BJ (cell line): ENCODE results near the gene INHA. TPM values are rescaled to one million over a fixed set of nuclear protein-coding genes. Genes with fewer than 3 reads are reported as not detected.

Experiments used
- CTCF ChIA-PET: fragments of 350-600 bp; formaldehyde crosslinking; extraction: SDS; loops from one replicate; lab custom pipeline; 2021; ENCODE audit warnings: antibody characterized with exemption, inconsistent platforms; lab: Yijun Ruan, JAX
- POLR2A ChIA-PET: fragments of 300-600 bp; sonication (Branson Sonifier 250); formaldehyde crosslinking; extraction: SDS; loops from one replicate; lab custom pipeline; 2021; ENCODE audit warnings: antibody characterized with exemption; lab: Charles Lee
- DNase-seq: peaks from one replicate; pipeline ENCODE4 v3.0.0-alpha.2; 2011; ENCODE audit warnings: low read depth
- H3K27me3 ChIP-seq: 2 replicates; pipeline ENCODE4 v1.6.0; 2011; ENCODE audit warnings: low read length; ENCODE audit not compliant: control insufficient read depth, insufficient read depth
- H3K36me3 ChIP-seq: 2 replicates; pipeline ENCODE4 v1.5.1; 2011; ENCODE audit warnings: low read length; ENCODE audit not compliant: control insufficient read depth, insufficient read depth
- H3K4me3 ChIP-seq: 2 replicates; pipeline ENCODE4 v1.5.1; 2011; ENCODE audit warnings: low read depth, mild to moderate bottlenecking, control low read depth, low read length
- polyA plus RNA-seq: library from polyadenylated mRNA; depleted of rRNA; stranded (reverse); fragments of >200 nt; gene quantifications from 2 replicates; pipeline ENCODE4 v1.2.3, GENCODE V29; 2011
- TF ChIP-seq, protein P1 (sequence below): IDR thresholded peaks from 2 replicates; pipeline ENCODE4 v1.5.1; 2011; ENCODE audit warnings: low read depth, mild to moderate bottlenecking, control low read depth, inconsistent platforms, low read length, moderate library complexity; ENCODE audit not compliant: insufficient read depth

The INHA gene
- polyA plus RNA-seq, 1 experiment, result 1.5 TPM

DNA sequence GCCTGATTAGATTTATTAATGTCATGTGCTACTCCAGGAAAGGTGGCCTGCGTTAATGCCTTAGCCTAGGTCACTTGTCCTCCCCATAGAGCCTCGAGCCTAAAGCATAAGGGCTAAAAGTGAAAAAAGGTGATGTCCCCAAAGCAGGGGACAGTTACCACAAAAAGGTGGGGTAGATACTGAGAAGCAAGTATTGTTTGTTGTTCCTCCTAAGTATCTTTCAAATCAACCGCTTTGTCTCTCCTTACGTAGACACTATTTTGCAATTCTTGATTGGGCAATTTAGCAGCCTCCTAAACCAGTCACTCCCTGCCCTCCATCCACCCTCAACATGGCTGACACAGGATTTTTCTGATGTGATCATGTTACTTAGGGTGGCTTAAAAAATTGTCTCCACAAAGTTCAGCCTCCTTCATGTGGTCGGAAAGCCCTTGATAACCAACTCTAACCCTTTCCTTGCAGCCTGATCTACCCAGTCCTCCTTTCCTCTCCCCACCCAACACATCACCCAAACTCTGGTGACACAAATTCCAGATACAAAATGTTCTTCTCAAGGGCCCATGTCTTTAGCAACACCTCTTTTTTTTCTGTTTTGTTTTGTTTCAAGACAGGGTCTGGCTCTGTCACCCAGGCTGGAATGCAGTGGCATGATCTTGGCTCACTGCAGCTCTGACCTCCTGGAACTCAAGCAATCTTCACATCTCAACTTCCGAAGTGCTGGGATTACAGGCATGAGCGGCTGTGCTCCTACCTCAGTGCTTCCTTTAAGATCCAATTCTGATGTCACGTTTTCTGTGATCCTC is 6.9 kb downstream of the INHA start:
- Histone ChIP-seq H3K4me3 (no peak overlapping the region), H3K27me3 (peaks cover 10% of the 10 kb centered on the region), H3K36me3 (no peaks in the 10 kb centered on the region)
- DNase-seq, result no peak
- ChIA-PET POLR2A (no interaction called here), CTCF (interaction anchor here (0.6 to 3.9 kb wide), 2 partner anchors 18 to 63 kb away, joined by 3 to 12 read pairs; no protein-coding TSS in a partner anchor)
- TF ChIP-seq, protein P1, sequence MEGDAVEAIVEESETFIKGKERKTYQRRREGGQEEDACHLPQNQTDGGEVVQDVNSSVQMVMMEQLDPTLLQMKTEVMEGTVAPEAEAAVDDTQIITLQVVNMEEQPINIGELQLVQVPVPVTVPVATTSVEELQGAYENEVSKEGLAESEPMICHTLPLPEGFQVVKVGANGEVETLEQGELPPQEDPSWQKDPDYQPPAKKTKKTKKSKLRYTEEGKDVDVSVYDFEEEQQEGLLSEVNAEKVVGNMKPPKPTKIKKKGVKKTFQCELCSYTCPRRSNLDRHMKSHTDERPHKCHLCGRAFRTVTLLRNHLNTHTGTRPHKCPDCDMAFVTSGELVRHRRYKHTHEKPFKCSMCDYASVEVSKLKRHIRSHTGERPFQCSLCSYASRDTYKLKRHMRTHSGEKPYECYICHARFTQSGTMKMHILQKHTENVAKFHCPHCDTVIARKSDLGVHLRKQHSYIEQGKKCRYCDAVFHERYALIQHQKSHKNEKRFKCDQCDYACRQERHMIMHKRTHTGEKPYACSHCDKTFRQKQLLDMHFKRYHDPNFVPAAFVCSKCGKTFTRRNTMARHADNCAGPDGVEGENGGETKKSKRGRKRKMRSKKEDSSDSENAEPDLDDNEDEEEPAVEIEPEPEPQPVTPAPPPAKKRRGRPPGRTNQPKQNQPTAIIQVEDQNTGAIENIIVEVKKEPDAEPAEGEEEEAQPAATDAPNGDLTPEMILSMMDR, result no peak

DNA sequence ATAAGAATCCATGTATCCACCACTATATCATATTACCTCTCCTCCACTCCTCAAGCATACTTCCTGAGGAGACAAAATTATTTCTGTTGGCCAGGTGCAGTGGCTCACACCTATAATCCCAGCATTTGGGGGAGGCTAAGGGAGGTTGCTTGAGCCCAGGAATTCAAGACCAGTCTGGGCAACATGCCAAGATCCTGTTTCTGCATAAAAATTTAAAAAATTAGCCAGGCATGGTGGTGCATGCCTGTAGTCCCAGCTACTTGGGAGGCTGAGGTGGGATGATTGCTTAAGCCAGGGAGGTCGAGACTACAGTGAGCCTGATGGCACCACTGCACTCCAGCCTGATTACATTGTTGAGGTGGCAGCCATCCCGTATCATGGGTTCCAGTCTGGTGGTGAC is 9.2 kb downstream of the INHA start:
- CTCF ChIA-PET, result interaction anchor here (1.1 to 3.9 kb wide), 2 partner anchors 10 to 21 kb away, joined by 3 to 12 read pairs; partner anchors contain the start of gene OBSL1
- DNase-seq, result no peak

DNA sequence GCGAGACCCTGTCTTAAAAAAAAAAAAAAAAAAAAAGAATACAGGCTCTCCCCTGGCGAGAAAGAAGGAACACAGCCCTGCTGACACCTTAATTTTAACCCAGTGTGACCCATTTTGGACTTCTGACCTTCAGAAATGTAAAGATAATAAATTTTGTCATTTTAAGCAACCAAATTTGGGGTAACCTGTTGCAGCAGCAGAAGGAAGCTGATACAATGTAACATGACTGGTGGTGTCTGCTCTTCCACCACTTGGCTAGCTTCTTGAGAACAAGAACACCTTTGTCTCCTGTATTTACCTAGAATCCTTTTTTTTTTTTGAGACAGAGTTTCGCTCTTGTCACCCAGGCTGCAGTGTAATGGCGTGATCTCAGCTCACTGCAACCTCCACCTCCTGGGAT is 19.0 kb downstream of the INHA start:
- no peak overlapping the region for H3K4me3 ChIP-seq
- no peaks in the 10 kb centered on the region for H3K27me3 ChIP-seq
- no peaks in the 10 kb centered on the region for H3K36me3 ChIP-seq
- ChIA-PET POLR2A (no interaction called here), CTCF (no interaction called here)
- TF ChIP-seq, protein P1, result no peak
- no peak for DNase-seq

More for the DNA sequence above, 9.2 kb downstream of the INHA start:
- Histone ChIP-seq H3K27me3 (peaks cover 11% of the 10 kb centered on the region), H3K36me3 (no peaks in the 10 kb centered on the region), H3K4me3 (no peak overlapping the region)
- TF ChIP-seq, protein P1, result no peak
- POLR2A ChIA-PET, result interaction anchor here (0.7 kb wide), 1 partner anchor 15 kb away, joined by 3 read pairs; no protein-coding TSS in a partner anchor

DNA sequence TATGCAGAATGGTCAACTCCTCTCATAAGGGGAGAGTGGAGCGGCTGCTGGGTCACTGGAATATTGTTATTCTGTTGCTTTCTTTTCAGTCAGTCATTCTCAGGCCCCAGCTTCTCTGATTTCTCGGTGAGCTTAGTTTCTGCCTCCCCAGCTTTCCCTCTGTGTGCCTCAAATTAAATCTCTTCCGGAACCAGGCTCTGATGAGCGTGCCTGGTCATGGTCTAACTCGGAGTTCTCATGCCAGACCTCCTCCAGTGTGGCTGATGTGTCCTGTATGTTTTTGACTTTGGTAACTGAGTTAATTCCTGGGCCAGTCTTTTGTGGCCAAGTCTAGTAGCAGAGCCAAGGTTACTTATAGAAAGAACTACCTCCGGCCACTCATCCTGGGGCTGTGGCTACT is 20.6 kb downstream of the INHA start:
- Histone ChIP-seq H3K27me3 (no peaks in the 10 kb centered on the region), H3K36me3 (no peaks in the 10 kb centered on the region), H3K4me3 (no peak overlapping the region)
- ChIA-PET POLR2A (no interaction called here), CTCF (interaction anchor here (1.1 to 1.7 kb wide), 3 partner anchors 15 to 65 kb away, joined by 3 to 4 read pairs (median 3); no protein-coding TSS in a partner anchor)
- TF ChIP-seq, protein P1, result no peak
- DNase-seq, result no peak

DNA sequence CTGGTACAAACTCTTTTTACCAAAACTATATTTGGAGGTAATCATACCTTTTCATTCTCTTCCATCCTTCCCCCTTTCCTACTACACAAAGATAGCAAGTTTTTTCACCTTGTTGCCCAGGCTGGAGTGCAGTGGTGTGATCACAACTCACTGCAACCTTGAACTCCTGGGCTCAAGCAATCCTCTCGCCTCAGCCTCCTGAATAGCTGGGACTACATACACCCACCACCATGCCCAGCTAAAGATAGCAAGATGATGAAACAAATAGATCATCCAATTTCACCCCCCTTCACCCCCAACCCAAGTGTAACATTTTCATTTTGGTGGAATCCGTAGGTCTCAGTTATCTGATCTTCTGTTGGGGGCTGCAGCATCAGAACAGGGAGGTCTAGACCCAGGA is 21.0 kb downstream of the INHA start:
- CTCF ChIA-PET, result interaction anchor here (1.7 kb wide), 1 partner anchor 16 kb away, joined by 4 read pairs; no protein-coding TSS in a partner anchor
- POLR2A ChIA-PET, result no interaction called here
- no peak overlapping the region for H3K4me3 ChIP-seq
- DNase-seq, result no peak
- TF ChIP-seq, protein P1, result no peak
- no peaks in the 10 kb centered on the region for H3K36me3 ChIP-seq
- no peaks in the 10 kb centered on the region for H3K27me3 ChIP-seq
